ENCODE results near the gene CCDC33. TPM values are rescaled to one million over a fixed set of nuclear protein-coding genes. Genes with fewer than 3 reads are reported as not detected.

CCDC33 gene
- polyA plus RNA-seq, 1 of the 3 experiments (the other 2 are of a cell fraction): 4.0 TPM

GRCh38 chr15:74205582-74205947 lies 30.6 kb upstream of the CCDC33 start (continued):
- TF ChIP-seq, protein P1, sequence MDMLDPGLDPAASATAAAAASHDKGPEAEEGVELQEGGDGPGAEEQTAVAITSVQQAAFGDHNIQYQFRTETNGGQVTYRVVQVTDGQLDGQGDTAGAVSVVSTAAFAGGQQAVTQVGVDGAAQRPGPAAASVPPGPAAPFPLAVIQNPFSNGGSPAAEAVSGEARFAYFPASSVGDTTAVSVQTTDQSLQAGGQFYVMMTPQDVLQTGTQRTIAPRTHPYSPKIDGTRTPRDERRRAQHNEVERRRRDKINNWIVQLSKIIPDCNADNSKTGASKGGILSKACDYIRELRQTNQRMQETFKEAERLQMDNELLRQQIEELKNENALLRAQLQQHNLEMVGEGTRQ (IDR thresholded peaks at IDR 0.05; ENCODE audit: borderline replicate concordance, low read depth, low read length): no peak
- TF ChIP-seq SMC3 (IDR thresholded peaks at IDR 0.05; ENCODE audit: low read depth, low read length) (no peak), FOXJ3 (CRISPR knock-in tag; IDR thresholded peaks at IDR 0.05) (no peak), GATA2 (CRISPR knock-in tag; IDR thresholded peaks at IDR 0.05) (no peak), MAX (IDR thresholded peaks at IDR 0.05; ENCODE audit: low read depth) (no peak)

DNA sequence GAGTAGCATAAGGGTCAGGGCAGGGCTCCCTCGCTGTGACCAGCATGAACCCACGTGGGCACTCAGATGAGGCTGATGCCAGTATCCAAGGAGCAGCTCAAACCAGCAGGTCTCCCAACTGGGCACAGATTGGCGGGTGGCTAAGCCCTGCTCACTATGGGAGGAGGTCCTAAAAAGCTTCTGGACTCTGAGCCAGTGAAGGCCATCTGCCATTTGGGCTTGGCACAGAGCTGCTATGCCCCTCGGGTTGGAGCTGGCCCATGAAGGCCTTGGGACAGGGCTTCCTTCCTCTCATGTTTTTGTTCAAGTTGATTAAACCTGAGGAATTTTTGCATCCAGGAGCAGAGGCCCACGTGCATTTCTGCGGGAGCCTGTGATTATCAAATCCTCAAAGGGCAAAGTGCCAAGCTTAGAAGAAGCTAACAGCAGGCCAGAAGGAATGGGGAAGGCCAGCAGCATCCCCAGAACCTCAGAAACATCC lies 29.3 kb upstream of the CCDC33 start:
- peak overlapping the region in 1 of 2 experiments; percentile 44; a peak in 2 of 4 replicates for H3K27ac ChIP-seq (ENCODE audit: low read depth in 2 of 2, low read length in 1 of 2)
- no peaks in the 10 kb centered on the region for H3K9me2 ChIP-seq
- no peaks in the 10 kb centered on the region for H3K36me3 ChIP-seq (replicated peaks in 1 of 2; ENCODE audit: control insufficient read depth in 1 of 2, insufficient read depth in 2 of 2, low read length in 1 of 2)
- peaks cover 50 to 77% of the 10 kb centered on the region in 2 experiments for H3K4me1 ChIP-seq (ENCODE audit: control insufficient read depth in 1 of 2, insufficient read depth in 2 of 2, low read depth in 1 of 2, low read length in 1 of 2)
- no peak overlapping the region for H3K4me2 ChIP-seq
- ChIA-PET POLR2A (interaction anchor here (1.1 kb wide), 1 partner anchor 85 kb away, joined by 6 read pairs; no protein-coding TSS in a partner anchor), CTCF (interaction anchor here (0.7 to 2.7 kb wide), 5 partner anchors 18 to 101 kb away, joined by 3 to 11 read pairs (median 5); no protein-coding TSS in a partner anchor)
- TF ChIP-seq TCF12 (IDR thresholded peaks at IDR 0.05): no peak
- no peak for TF ChIP-seq RFX5 (IDR thresholded peaks at IDR 0.05; ENCODE audit: low read length)
- TF ChIP-seq TEAD4 (IDR thresholded peaks at IDR 0.05; ENCODE audit: borderline replicate concordance, insufficient read depth): no peak
- no peak for TF ChIP-seq RAD21 (IDR thresholded peaks at IDR 0.05; ENCODE audit: low read length)
- no peak for TF ChIP-seq RXRA (IDR thresholded peaks at IDR 0.05; ENCODE audit: borderline replicate concordance, low read depth)
- TF ChIP-seq SIN3A (IDR thresholded peaks at IDR 0.05; ENCODE audit: borderline replicate concordance, low read depth, low read length): no peak
- TF ChIP-seq NRF1 (IDR thresholded peaks at IDR 0.05; ENCODE audit: low read depth, low read length): no peak
- TF ChIP-seq, protein P1 (IDR thresholded peaks at IDR 0.05; ENCODE audit: borderline replicate concordance, low read depth, low read length): no peak
- TF ChIP-seq, protein P2, sequence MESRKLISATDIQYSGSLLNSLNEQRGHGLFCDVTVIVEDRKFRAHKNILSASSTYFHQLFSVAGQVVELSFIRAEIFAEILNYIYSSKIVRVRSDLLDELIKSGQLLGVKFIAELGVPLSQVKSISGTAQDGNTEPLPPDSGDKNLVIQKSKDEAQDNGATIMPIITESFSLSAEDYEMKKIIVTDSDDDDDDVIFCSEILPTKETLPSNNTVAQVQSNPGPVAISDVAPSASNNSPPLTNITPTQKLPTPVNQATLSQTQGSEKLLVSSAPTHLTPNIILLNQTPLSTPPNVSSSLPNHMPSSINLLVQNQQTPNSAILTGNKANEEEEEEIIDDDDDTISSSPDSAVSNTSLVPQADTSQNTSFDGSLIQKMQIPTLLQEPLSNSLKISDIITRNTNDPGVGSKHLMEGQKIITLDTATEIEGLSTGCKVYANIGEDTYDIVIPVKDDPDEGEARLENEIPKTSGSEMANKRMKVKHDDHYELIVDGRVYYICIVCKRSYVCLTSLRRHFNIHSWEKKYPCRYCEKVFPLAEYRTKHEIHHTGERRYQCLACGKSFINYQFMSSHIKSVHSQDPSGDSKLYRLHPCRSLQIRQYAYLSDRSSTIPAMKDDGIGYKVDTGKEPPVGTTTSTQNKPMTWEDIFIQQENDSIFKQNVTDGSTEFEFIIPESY (IDR thresholded peaks at IDR 0.05; ENCODE audit: borderline replicate concordance, low read depth): no peak
- no peak for TF ChIP-seq MEF2A (IDR thresholded peaks at IDR 0.05; ENCODE audit: borderline replicate concordance, low read depth)
- no peak for TF ChIP-seq FOSL2 (IDR thresholded peaks at IDR 0.05; ENCODE audit: borderline replicate concordance, low read depth)
- TF ChIP-seq RCOR1 (IDR thresholded peaks at IDR 0.05; ENCODE audit: low read length): no peak
- TF ChIP-seq, protein P3, sequence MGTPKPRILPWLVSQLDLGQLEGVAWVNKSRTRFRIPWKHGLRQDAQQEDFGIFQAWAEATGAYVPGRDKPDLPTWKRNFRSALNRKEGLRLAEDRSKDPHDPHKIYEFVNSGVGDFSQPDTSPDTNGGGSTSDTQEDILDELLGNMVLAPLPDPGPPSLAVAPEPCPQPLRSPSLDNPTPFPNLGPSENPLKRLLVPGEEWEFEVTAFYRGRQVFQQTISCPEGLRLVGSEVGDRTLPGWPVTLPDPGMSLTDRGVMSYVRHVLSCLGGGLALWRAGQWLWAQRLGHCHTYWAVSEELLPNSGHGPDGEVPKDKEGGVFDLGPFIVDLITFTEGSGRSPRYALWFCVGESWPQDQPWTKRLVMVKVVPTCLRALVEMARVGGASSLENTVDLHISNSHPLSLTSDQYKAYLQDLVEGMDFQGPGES (IDR thresholded peaks at IDR 0.05; ENCODE audit: low read depth, low read length): no peak
- TF ChIP-seq REST (IDR thresholded peaks at IDR 0.05; ENCODE audit: low read depth, low read length): no peak
- TF ChIP-seq FOXM1 (IDR thresholded peaks at IDR 0.05; ENCODE audit: low read depth): no peak
- no peak for TF ChIP-seq MXI1 (IDR thresholded peaks at IDR 0.05; ENCODE audit: low read depth, low read length)
- no peak for TF ChIP-seq ELF1 (IDR thresholded peaks at IDR 0.05)
- H2AFZ ChIP-seq (ENCODE audit: low read depth): no peak overlapping the region
- no peak for DNase-seq
- no peaks in the 10 kb centered on the region for H3K79me2 ChIP-seq (ENCODE audit: insufficient read depth)
- no peaks in the 10 kb centered on the region for H4K20me1 ChIP-seq (ENCODE audit: insufficient read depth)
- no peaks in the 10 kb centered on the region for H3K9me3 ChIP-seq
- WGBS (ENCODE audit: low lambda C conversion rate): 72% methylated on average over 6 of the region's 6 CpGs
- H3K27me3 ChIP-seq (ENCODE audit: insufficient read depth): no peaks in the 10 kb centered on the region
- H3F3A ChIP-seq (replicated peaks; ENCODE audit: insufficient read depth): peaks cover 34% of the 10 kb centered on the region
- no peak overlapping the region for H3K4me3 ChIP-seq (ENCODE audit: low read depth in 2 of 2, low read length in 1 of 2)
- H3K9ac ChIP-seq: no peak overlapping the region
